HEK293T (cell line): ENCODE results near the gene OR9Q2.

ENCODE experiments used
- CTCF ChIA-PET: fragments of 350-600 bp; formaldehyde crosslinking; extraction: SDS; loops from one replicate; lab custom pipeline; 2021; ENCODE audit warnings: antibody characterized with exemption, inconsistent platforms; lab: Yijun Ruan, JAX
- POLR2A ChIA-PET: fragments of 350-600 bp; formaldehyde crosslinking; extraction: SDS; loops from one replicate; lab custom pipeline; 2020; ENCODE audit warnings: antibody characterized with exemption, inconsistent platforms; lab: Yijun Ruan, JAX
- DNase-seq: peaks from one replicate; pipeline ENCODE4 v3.0.0; 2012; ENCODE audit warnings: mixed read lengths; ENCODE audit errors: extremely low spot score
- ARNT ChIP-seq: fragments of 450-650 bp; IDR thresholded peaks from 2 replicates; pipeline ENCODE4 v1.6.1; 2017; ENCODE audit warnings: mild to moderate bottlenecking
- BHLHE40 ChIP-seq: fragments of 450-650 bp; IDR thresholded peaks from 2 replicates; pipeline ENCODE4 v1.6.1; 2016; ENCODE audit warnings: mild to moderate bottlenecking, moderate library complexity, borderline replicate concordance
- CTBP1 ChIP-seq: fragments of 450-650 bp; IDR thresholded peaks from 2 replicates; pipeline ENCODE4 v1.6.1; 2016; ENCODE audit warnings: borderline replicate concordance
- ELF4 ChIP-seq: fragments of 450-650 bp; IDR thresholded peaks from 2 replicates; pipeline ENCODE4 v1.6.1; 2017; ENCODE audit warnings: antibody characterized with exemption
- FOXA1 ChIP-seq: fragments of 450-650 bp; IDR thresholded peaks from 2 replicates; pipeline ENCODE4 v1.6.1; 2016; ENCODE audit warnings: mild to moderate bottlenecking
- FOXK2 ChIP-seq: fragments of 450-650 bp; IDR thresholded peaks from 2 replicates; pipeline ENCODE4 v1.6.1; 2016; ENCODE audit warnings: mild to moderate bottlenecking
- FOXM1 ChIP-seq: fragments of 450-650 bp; IDR thresholded peaks from 2 replicates; pipeline ENCODE4 v1.6.1; 2017; ENCODE audit warnings: mild to moderate bottlenecking, borderline replicate concordance
- HDGF ChIP-seq: fragments of 450-650 bp; IDR thresholded peaks from 2 replicates; pipeline ENCODE4 v1.6.1; 2017; ENCODE audit warnings: antibody characterized with exemption, borderline replicate concordance
- L3MBTL2 ChIP-seq: fragments of 450-650 bp; conservative IDR thresholded peaks from 2 replicates; pipeline ENCODE4 v1.6.1; 2016; ENCODE audit warnings: mild to moderate bottlenecking
- LEF1 ChIP-seq: fragments of 450-650 bp; IDR thresholded peaks from 2 replicates; pipeline ENCODE4 v1.6.1; 2017; ENCODE audit warnings: mild to moderate bottlenecking, borderline replicate concordance
- NFRKB ChIP-seq: fragments of 450-650 bp; IDR thresholded peaks from 2 replicates; pipeline ENCODE4 v1.6.1; 2016; ENCODE audit warnings: mild to moderate bottlenecking, moderate library complexity
- PKNOX1 ChIP-seq: fragments of 450-650 bp; IDR thresholded peaks from 2 replicates; pipeline ENCODE4 v1.6.1; 2016
- SP1 ChIP-seq: fragments of 450-650 bp; IDR thresholded peaks from 2 replicates; pipeline ENCODE4 v1.6.1; 2017
- SUZ12 ChIP-seq: fragments of 450-650 bp; IDR thresholded peaks from 2 replicates; pipeline ENCODE4 v1.6.1; 2016; ENCODE audit warnings: mild to moderate bottlenecking
- TARDBP ChIP-seq: fragments of 450-650 bp; IDR thresholded peaks from 2 replicates; pipeline ENCODE4 v1.6.1; 2016
- ZNF384 ChIP-seq: fragments of 450-650 bp; IDR thresholded peaks from 2 replicates; pipeline ENCODE4 v1.6.1; 2016

Gene OR9Q2

GRCh38 chr11:58165504-58166106, 23.3 kb upstream of the OR9Q2 start:
- TF ChIP-seq FOXK2, result no peak
- no peak for TF ChIP-seq HDGF
- TF ChIP-seq LEF1, result no peak
- TF ChIP-seq ZNF384, result no peak
- no peak for TF ChIP-seq SP1
- TF ChIP-seq NFRKB, result no peak
- no peak for TF ChIP-seq PKNOX1
- no peak for TF ChIP-seq BHLHE40
- no peak for TF ChIP-seq CTBP1
- TF ChIP-seq SUZ12, result no peak
- no peak for TF ChIP-seq FOXM1
- no peak for TF ChIP-seq ELF4
- no peak for DNase-seq
- POLR2A ChIA-PET, result no interaction called here
- CTCF ChIA-PET, result no interaction called here

GRCh38 chr11:58177409-58178054, 11.3 kb upstream of the OR9Q2 start:
- CTCF ChIA-PET, result no interaction called here
- no peak for DNase-seq
- POLR2A ChIA-PET, result no interaction called here
- TF ChIP-seq FOXM1 (no peak), FOXK2 (no peak), SUZ12 (no peak), PKNOX1 (no peak), NFRKB (no peak)

- POLR2A ChIA-PET, result no interaction called here
- no peak for DNase-seq
- TF ChIP-seq FOXA1 (no peak), FOXM1 (no peak), ELF4 (no peak), SP1 (no peak), HDGF (no peak), PKNOX1 (no peak), BHLHE40 (no peak), CTBP1 (no peak)
- CTCF ChIA-PET, result no interaction called here
These were observed 10.4 kb upstream of the OR9Q2 start for GRCh38 chr11:58178444-58178843.

- TF ChIP-seq ZNF384 (no peak), NFRKB (no peak), ELF4 (no peak), LEF1 (no peak), FOXK2 (no peak), ARNT (no peak), SP1 (no peak), HDGF (no peak), PKNOX1 (no peak), TARDBP (no peak), FOXA1 (no peak), BHLHE40 (no peak)
- CTCF ChIA-PET, result no interaction called here
- POLR2A ChIA-PET, result no interaction called here
- DNase-seq, result no peak
These were observed 9.2 kb upstream of the OR9Q2 start for GRCh38 chr11:58179648-58180047.

GRCh38 chr11:58186938-58187337, 1.9 kb upstream of the OR9Q2 start:
- TF ChIP-seq FOXK2 (no peak), LEF1 (no peak), FOXA1 (no peak), NFRKB (no peak), ZNF384 (no peak), HDGF (no peak), SUZ12 (no peak), CTBP1 (no peak), BHLHE40 (no peak), PKNOX1 (no peak)
- POLR2A ChIA-PET, result no interaction called here
- CTCF ChIA-PET, result no interaction called here
- no peak for DNase-seq

GRCh38 chr11:58192229-58192628, 3.4 kb downstream of the OR9Q2 start:
- no peak for TF ChIP-seq SP1
- TF ChIP-seq FOXA1, result no peak
- TF ChIP-seq TARDBP, result no peak
- TF ChIP-seq FOXK2, result no peak
- TF ChIP-seq NFRKB, result no peak
- TF ChIP-seq ELF4, result no peak
- no peak for TF ChIP-seq BHLHE40
- no peak for TF ChIP-seq L3MBTL2
- no peak for TF ChIP-seq LEF1
- no peak for TF ChIP-seq ARNT
- no peak for TF ChIP-seq SUZ12
- no peak for TF ChIP-seq ZNF384
- no peak for TF ChIP-seq HDGF
- TF ChIP-seq CTBP1, result no peak
- TF ChIP-seq FOXM1, result no peak
- TF ChIP-seq PKNOX1, result no peak
- no peak for DNase-seq
- ChIA-PET CTCF (no interaction called here), POLR2A (no interaction called here)
